HG03354 (cell line): Measurements from ENCODE around the gene CFC1.
"Not testable (repeated sequence)": the region's sequence is repeated elsewhere in the genome, so short reads cannot be mapped to it uniquely, and the experiment has no call there.

Source experiments
- ATAC-seq: cut with Tn5 transposase; IDR thresholded peaks from one replicate; pipeline ENCODE4 v1.9.1; 2021; ENCODE audit warnings: mild to moderate bottlenecking; ENCODE audit not compliant: unreplicated experiment, poor library complexity, severe bottlenecking

Gene CFC1

GRCh38 chr2:130584726-130585125, 14.6 kb downstream of the CFC1 start:
- ATAC-seq, result not testable (repeated sequence)

- ATAC-seq, result not testable (repeated sequence)
These were observed 15.8 kb downstream of the CFC1 start for GRCh38 chr2:130583582-130583981.

DNA sequence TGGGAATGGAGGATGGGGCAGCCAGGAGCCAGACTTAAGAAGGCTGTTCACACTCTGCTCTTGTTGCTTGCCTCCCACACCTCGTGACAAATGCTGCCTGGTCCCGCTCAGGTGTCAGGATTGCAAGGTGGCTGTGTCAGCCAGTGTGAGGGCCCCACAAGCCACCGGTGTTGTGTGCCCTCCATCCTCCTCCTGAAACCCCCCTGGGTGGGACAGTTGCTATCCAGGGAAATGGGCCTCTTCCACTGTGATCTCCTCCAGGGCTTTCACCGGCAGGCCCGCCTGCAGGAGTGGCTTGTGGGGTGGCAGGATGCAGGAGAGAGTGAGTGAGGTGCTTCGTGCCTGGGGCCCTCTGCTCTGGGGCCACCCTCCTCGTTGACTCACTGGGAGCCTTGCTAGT, 16.4 kb downstream of the CFC1 start:
- not testable (repeated sequence) for ATAC-seq

DNA sequence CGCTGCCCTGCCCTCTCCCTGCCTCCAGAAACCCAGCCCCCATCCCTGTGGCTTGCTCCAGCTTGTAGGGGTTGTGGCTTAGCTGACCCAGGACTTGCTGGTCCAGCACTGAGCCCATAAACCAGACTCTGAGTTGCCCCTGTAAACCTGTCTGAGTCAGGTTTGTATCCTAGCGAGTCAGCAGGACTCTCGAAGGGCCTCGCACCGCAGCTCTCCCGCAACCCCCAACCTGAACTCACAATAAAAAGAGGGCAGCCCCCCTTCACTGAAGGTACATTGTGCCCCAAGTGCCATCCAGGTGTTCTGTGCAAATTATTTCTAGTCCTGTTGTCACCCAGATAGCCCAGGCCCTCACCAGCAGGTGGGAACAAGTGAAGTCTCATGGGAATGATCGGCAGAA, 17.9 kb downstream of the CFC1 start:
- ATAC-seq, result not testable (repeated sequence)

DNA sequence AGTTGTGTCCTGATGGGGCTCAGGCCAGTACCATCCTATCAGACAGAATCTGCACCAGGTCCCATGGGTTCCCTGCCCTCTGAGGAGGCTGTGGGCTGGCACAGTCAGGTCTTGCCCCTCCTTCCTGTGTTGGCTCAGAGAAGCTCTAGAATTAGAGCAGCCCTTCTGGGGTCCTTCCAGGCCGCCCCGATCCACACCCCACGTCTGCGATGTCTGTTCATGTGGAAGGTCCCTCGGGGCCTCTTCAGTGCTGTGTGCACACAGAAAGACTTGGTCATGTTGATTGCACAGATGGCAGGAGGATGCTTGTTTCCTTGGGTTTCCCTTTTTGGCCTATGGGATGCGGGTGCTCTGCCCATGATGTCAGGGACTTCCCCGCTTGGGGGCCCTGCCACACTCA, 20.3 kb downstream of the CFC1 start:
- not testable (repeated sequence) for ATAC-seq

DNA sequence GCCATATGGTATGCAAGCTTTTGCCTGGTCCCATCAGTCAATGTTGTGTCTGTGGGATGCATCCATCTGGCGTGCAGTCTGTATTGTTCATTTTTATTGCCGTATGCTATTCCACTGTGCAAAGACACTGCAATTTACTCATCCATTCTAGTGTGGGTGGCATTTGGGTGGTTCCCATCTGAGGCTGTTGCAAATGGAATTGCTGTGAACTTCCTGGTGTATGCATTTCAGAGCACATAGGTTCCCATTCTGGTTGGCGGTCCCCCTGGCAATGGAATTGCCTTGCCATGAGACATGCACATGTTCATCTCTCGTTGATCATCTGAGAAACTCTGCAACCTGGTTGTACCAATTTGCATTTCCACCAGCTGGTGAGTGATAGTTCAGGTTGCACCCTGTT, 21.8 kb downstream of the CFC1 start:
- ATAC-seq, result not testable (repeated sequence)

GRCh38 chr2:130576209-130576784, 23.1 kb downstream of the CFC1 start:
- ATAC-seq, result not testable (repeated sequence)

- ATAC-seq, result not testable (repeated sequence)
These were observed 25.1 kb downstream of the CFC1 start for GRCh38 chr2:130574230-130574629.

- ATAC-seq, result not testable (repeated sequence)
These were observed 27.4 kb downstream of the CFC1 start for GRCh38 chr2:130571929-130572328.

GRCh38 chr2:130566165-130566564, 33.2 kb downstream of the CFC1 start:
- not testable (repeated sequence) for ATAC-seq

DNA sequence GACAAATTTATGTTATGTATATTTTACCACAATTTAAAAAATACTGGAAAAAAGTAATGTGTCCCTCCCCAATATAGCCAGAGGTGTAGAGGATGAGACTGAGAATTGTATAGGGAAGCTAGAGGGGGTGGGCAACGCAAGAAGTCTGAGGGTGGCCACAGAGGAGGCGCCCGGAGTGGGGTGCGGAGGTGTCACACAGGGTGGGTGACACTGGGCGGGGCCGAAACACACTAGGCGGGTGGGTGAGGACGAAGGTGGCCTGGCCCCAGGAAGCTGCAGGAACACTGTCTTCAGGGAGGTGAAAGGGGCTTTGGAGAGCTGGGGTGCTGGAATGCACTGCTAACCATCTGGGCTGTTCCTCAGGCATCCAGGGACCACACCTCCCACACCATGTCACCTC, 42.9 kb downstream of the CFC1 start:
- ATAC-seq, result not testable (repeated sequence)

- not testable (repeated sequence) for ATAC-seq
These were observed 45.2 kb downstream of the CFC1 start for GRCh38 chr2:130554178-130554577.

GRCh38 chr2:130549475-130549874, 49.9 kb downstream of the CFC1 start:
- not testable (repeated sequence) for ATAC-seq

GRCh38 chr2:130548418-130548817, 51.0 kb downstream of the CFC1 start:
- ATAC-seq, result not testable (repeated sequence)

DNA sequence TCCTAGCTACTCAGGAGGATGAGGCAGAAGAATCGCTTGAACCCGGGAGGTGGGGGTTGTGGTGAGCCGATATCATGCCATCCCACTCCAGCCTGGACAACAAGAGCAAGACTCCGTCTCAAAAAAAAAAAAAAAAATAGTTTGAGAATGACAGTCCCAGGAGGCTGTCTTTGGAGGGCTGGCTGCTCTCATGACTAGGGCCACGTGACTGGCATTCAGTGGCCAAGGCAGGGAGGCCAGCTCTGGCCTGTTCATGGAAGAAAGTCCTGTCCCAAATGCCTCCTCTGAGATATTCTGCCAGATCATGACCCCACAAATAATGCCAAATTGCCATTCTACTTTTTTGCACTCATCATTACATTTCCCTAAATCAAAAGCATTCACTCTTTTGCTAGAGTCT, 54.4 kb downstream of the CFC1 start:
- not testable (repeated sequence) for ATAC-seq

DNA sequence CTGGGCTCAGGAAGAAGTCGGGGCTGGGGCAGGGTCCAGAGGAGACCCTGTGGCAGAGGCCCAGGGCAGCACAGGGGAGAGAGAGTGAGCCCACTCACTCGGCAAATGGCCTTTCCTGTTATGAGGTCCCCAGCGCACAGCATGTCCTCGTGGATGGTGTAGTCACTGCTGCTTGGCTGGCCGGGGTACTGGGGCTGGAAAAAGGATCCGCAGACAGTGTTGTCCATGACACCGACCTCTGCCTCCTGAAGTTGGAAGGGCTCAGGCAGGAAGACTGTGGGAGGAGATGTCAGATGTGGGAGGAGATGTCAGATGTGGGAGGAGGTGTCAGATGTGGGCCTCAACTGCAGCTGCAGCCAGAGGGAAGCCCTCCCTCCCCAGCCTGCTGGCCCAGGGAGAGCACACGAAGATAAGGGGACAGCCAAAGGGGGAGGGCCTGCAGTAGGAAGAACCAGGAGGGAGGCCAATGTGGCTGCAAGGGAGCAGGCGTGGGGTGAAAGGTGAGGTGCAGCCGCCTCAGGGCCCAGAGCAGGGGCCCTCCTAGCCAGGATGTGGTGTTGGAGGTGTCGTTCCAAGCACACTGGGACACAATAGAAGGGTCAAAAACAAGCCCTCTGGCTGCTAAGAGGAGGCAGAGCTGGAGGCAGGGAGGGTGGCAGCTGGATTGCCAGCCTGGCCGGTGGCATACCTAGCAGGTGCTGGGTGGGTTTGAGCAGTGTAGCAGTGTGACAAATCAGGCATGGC, 55.4 kb downstream of the CFC1 start:
- not testable (repeated sequence) for ATAC-seq

- not testable (repeated sequence) for ATAC-seq
These were observed 56.6 kb downstream of the CFC1 start for GRCh38 chr2:130542789-130543188.
